Motor neuron (in vitro differentiated cells): ENCODE measurements around the gene DIAPH3. TPM values are rescaled to one million over a fixed set of nuclear protein-coding genes. Genes with fewer than 3 reads are reported as not detected.

Experiments used
- ATAC-seq, 8 experiments: fragments of 200-7000 bp; cut with Tn5 transposase; replicated peaks in 6 of 8; 2 replicates each; pipeline ENCODE4 v1.8.0; 2021; ENCODE audit warnings: mild to moderate bottlenecking in 8 of 8, moderate library complexity in 8 of 8
- H3K27ac ChIP-seq, 2 donors: fragments of 250-450 bp; sonication (Bioruptor Pico); 2 replicates each; pipeline ENCODE4 v1.9.0; 2021; ENCODE audit warnings: antibody characterized with exemption in 2 of 2, mild to moderate bottlenecking in 2 of 2, moderate library complexity in 1 of 2
- H3K4me1 ChIP-seq, 2 donors: fragments of 250-450 bp; sonication (Bioruptor Pico); replicated peaks in 1 of 2; 2 replicates each; pipeline ENCODE4 v1.6.1; 2021; ENCODE audit warnings: antibody characterized with exemption in 2 of 2, mild to moderate bottlenecking in 2 of 2, moderate library complexity in 1 of 2
- H3K4me3 ChIP-seq, 5 donors: fragments of 250-450 bp; sonication (Bioruptor Pico); 2 replicates each; pipeline ENCODE4 v1.9.0; 2021; ENCODE audit warnings: antibody characterized with exemption in 5 of 5, mild to moderate bottlenecking in 5 of 5, moderate library complexity in 4 of 5
- WGBS, 10 experiments: fragments of 450-650 bp; shearing (Covaris generic); methylation state at CpG; one replicate each; pipeline ENCODE4 v1.0.0; 2022; 5-methylcytosine and 5-hydroxymethylcytosine counted together
- in situ Hi-C, 9 experiments: fragments of 400-800 bp; cut with MboI; loops; one replicate each; pipeline ENCODE4 v1.15.0; 2021; ENCODE audit warnings: low sequenced_read_pairs in 9 of 9, low pct_unique_long_range_greater_than_20kb in 2 of 9; ENCODE audit not compliant: unreplicated experiment in 9 of 9
- total RNA-seq, 8 experiments: library from RNA; unstranded; fragments of 300-600 nt; gene quantifications; 2 replicates each; pipeline versions ENCODE4 v1.2.3 to v1.2.4, GENCODE V29; 2022

Gene DIAPH3
- total RNA-seq, 8 experiments from 2014 or later, result 0.25 to 11.2 (median 3.4) TPM

GRCh38 chr13:60169239-60170031, 5.7 kb upstream of the DIAPH3 start:
- 40 to 100% (median 89%) methylated on average over 1 to 3 of the region's 3 CpGs; no CpG with 5 or more reads in 4 of the 10 experiments for WGBS, 10 experiments
- in situ Hi-C loops, result no loop called here

GRCh38 chr13:60167121-60167520, 3.4 kb upstream of the DIAPH3 start:
- in situ Hi-C loops, result no loop called here
- Histone ChIP-seq H3K4me1 (peaks cover 9 to 10% of the 10 kb centered on the region in 2 donors), H3K27ac (no peak overlapping the region), H3K4me3 (no peak overlapping the region)
- WGBS, 10 experiments, result 60 to 100% (median 100%) methylated on average over 1 to 3 of the region's 3 CpGs; no CpG with 5 or more reads in 4 of the 10 experiments
- no peak for ATAC-seq

More at GRCh38 chr13:60169239-60170031, 5.7 kb upstream of the DIAPH3 start:
- Histone ChIP-seq H3K27ac (no peak overlapping the region), H3K4me1 (peaks cover 9 to 10% of the 10 kb centered on the region in 2 donors), H3K4me3 (no peak overlapping the region)
- ATAC-seq, result no peak

- Histone ChIP-seq H3K4me3 (no peak overlapping the region), H3K4me1 (peaks cover 9 to 10% of the 10 kb centered on the region in 2 donors), H3K27ac (no peak overlapping the region)
- in situ Hi-C loops, result no loop called here
- ATAC-seq, result no peak
- WGBS, 10 experiments, result 20 to 100% (median 49%) methylated on average over 1 to 3 of the region's 3 CpGs; no CpG with 5 or more reads in 1 of the 10 experiments
Observed at GRCh38 chr13:60165391-60166099, 1.8 kb upstream of the DIAPH3 start.

- peak overlapping the region; percentile 84 to 87 for H3K27ac ChIP-seq
- peak overlapping the region; percentile 62 to 95 (median 71) for H3K4me3 ChIP-seq
- ATAC-seq, result peak; percentile 38 to 63 (median 56)
- H3K4me1 ChIP-seq, result peaks cover 9 to 10% of the 10 kb centered on the region in 2 donors
- 0 to 88% (median 4%) methylated on average over 1 to 8 of the region's 9 CpGs; no CpG with 5 or more reads in 5 of the 10 experiments for WGBS, 10 experiments
- in situ Hi-C loops, result no loop called here
Observed at GRCh38 chr13:60164234-60164889, 634 bp upstream of the DIAPH3 start.

- in situ Hi-C loops, result no loop called here
- no peak for ATAC-seq
- Histone ChIP-seq H3K4me3 (no peak overlapping the region), H3K4me1 (peaks cover 9 to 10% of the 10 kb centered on the region in 2 donors), H3K27ac (no peak overlapping the region)
Observed at GRCh38 chr13:60162096-60162495, 1.6 kb downstream of the DIAPH3 start.

- ATAC-seq, result no peak
Observed at GRCh38 chr13:60158321-60158801, 5.4 kb downstream of the DIAPH3 start.

GRCh38 chr13:60155978-60156377, 7.8 kb downstream of the DIAPH3 start:
- peak in 2 of 8 experiments; percentile 38 to 53 for ATAC-seq
- Histone ChIP-seq H3K27ac (no peak overlapping the region), H3K4me1 (no peaks in the 10 kb centered on the region), H3K4me3 (no peak overlapping the region)
- in situ Hi-C loops, result no loop called here

More at GRCh38 chr13:60158321-60158801, 5.4 kb downstream of the DIAPH3 start:
- H3K4me3 ChIP-seq, result no peak overlapping the region
- H3K4me1 ChIP-seq, result no peaks in the 10 kb centered on the region
- in situ Hi-C loops, result no loop called here
- H3K27ac ChIP-seq, result no peak overlapping the region

- Histone ChIP-seq H3K4me3 (no peak overlapping the region), H3K27ac (no peak overlapping the region), H3K4me1 (no peaks in the 10 kb centered on the region)
- ATAC-seq, result no peak
- in situ Hi-C loops, result no loop called here
Observed at GRCh38 chr13:60152904-60153303, 10.8 kb downstream of the DIAPH3 start.

- no peak for ATAC-seq
- in situ Hi-C loops, result no loop called here
Observed at GRCh38 chr13:60152114-60152513, 11.6 kb downstream of the DIAPH3 start.

GRCh38 chr13:60150538-60150937, 13.2 kb downstream of the DIAPH3 start:
- Histone ChIP-seq H3K27ac (no peak overlapping the region), H3K4me3 (no peak overlapping the region), H3K4me1 (no peaks in the 10 kb centered on the region)
- in situ Hi-C loops, result no loop called here
- no peak for ATAC-seq
- 60 to 100% (median 91%) methylated on average over 1 to 2 of the region's 2 CpGs; no CpG with 5 or more reads in 4 of the 10 experiments for WGBS, 10 experiments

More at GRCh38 chr13:60152114-60152513, 11.6 kb downstream of the DIAPH3 start:
- no peaks in the 10 kb centered on the region for H3K4me1 ChIP-seq
- no peak overlapping the region for H3K4me3 ChIP-seq
- no peak overlapping the region for H3K27ac ChIP-seq

- ATAC-seq, result no peak
- 85 to 100% (median 97%) methylated on average over 2 to 4 of the region's 4 CpGs for WGBS, 10 experiments
- no peak overlapping the region for H3K4me3 ChIP-seq
- no peaks in the 10 kb centered on the region for H3K4me1 ChIP-seq
- no peak overlapping the region for H3K27ac ChIP-seq
- in situ Hi-C loops, result no loop called here
Observed at GRCh38 chr13:60148918-60149317, 14.8 kb downstream of the DIAPH3 start.

GRCh38 chr13:60147361-60147760, 16.4 kb downstream of the DIAPH3 start:
- Histone ChIP-seq H3K27ac (no peak overlapping the region), H3K4me1 (no peaks in the 10 kb centered on the region), H3K4me3 (no peak overlapping the region)
- in situ Hi-C loops, result no loop called here
- ATAC-seq, result no peak

- WGBS, 10 experiments, result 71 to 100% (median 89%) methylated on average over 1 to 2 of the region's 2 CpGs; no CpG with 5 or more reads in 2 of the 10 experiments
- no peaks in the 10 kb centered on the region for H3K4me1 ChIP-seq
- ATAC-seq, result no peak
- H3K4me3 ChIP-seq, result no peak overlapping the region
- in situ Hi-C loops, result no loop called here
- H3K27ac ChIP-seq, result no peak overlapping the region
Observed at GRCh38 chr13:60146471-60146870, 17.3 kb downstream of the DIAPH3 start.
